HepG2 (cell line): ENCODE measurements around the gene DBNDD2. TPM values are rescaled to one million over a fixed set of nuclear protein-coding genes. Genes with fewer than 3 reads are reported as not detected.

Experiments used
- ARNTL ChIP-seq: sonication (generic); formaldehyde crosslinking; IDR thresholded peaks from 2 replicates; pipeline ENCODE4 v1.4.0; 2020; ENCODE audit warnings: mild to moderate bottlenecking, missing genetic modification reagents
- DRAP1 ChIP-seq: IDR thresholded peaks from 2 replicates; pipeline ENCODE4 v1.6.1; 2016; ENCODE audit warnings: missing genetic modification reagents, missing compliant biosample characterization
- ELF4 ChIP-seq: sonication (generic); formaldehyde crosslinking; IDR thresholded peaks from 2 replicates; pipeline ENCODE4 v1.5.0; 2020; ENCODE audit warnings: missing genetic modification reagents, mild to moderate bottlenecking, moderate library complexity, borderline replicate concordance
- FOSL1 ChIP-seq: sonication (generic); formaldehyde crosslinking; IDR thresholded peaks from 2 replicates; pipeline ENCODE4 v1.9.0; 2021; ENCODE audit warnings: missing genetic modification reagents, borderline replicate concordance
- FUBP1 ChIP-seq: sonication (generic); formaldehyde crosslinking; IDR thresholded peaks from 2 replicates; pipeline ENCODE4 v1.5.1; 2020; ENCODE audit warnings: missing genetic modification reagents, mild to moderate bottlenecking, borderline replicate concordance
- ISX ChIP-seq: sonication (generic); formaldehyde crosslinking; conservative IDR thresholded peaks from 2 replicates; pipeline ENCODE4 v1.5.0; 2020; ENCODE audit warnings: missing genetic modification reagents
- MIER3 ChIP-seq: IDR thresholded peaks from 2 replicates; pipeline ENCODE4 v1.6.1; 2016; ENCODE audit warnings: missing compliant biosample characterization, borderline replicate concordance
- MZF1 ChIP-seq: sonication (generic); formaldehyde crosslinking; IDR thresholded peaks from 2 replicates; pipeline ENCODE4 v1.8.1; 2023; ENCODE audit warnings: mild to moderate bottlenecking, missing genetic modification reagents, borderline replicate concordance
- PHF5A ChIP-seq: IDR thresholded peaks from one replicate; pipeline ENCODE4 v1.6.1; 2018; ENCODE audit warnings: low read depth, missing genetic modification reagents; ENCODE audit not compliant: unreplicated experiment
- POLR2AphosphoS2 ChIP-seq: IDR thresholded peaks from 2 replicates; pipeline ENCODE4 v1.6.1; 2011; ENCODE audit warnings: low read depth, low read length, improper control_type of control experiment
- SOX6 ChIP-seq, 2 experiments: fragments of 450-650 bp in 1 of 2; sonication (generic) in 1 of 2; formaldehyde crosslinking in 1 of 2; IDR thresholded peaks; 2 replicates each; pipeline versions ENCODE4 v1.4.0 to v1.6.1; 2017 to 2020; ENCODE audit warnings: antibody characterized with exemption in 1 of 2, mild to moderate bottlenecking in 1 of 2, missing genetic modification reagents in 1 of 2
- TBL1XR1 ChIP-seq: fragments of 150-350 bp; IDR thresholded peaks from 2 replicates; pipeline ENCODE4 v1.6.1; 2014; ENCODE audit warnings: borderline replicate concordance, low read length; ENCODE audit not compliant: partially characterized antibody
- TBX2 ChIP-seq: sonication (generic); formaldehyde crosslinking; IDR thresholded peaks from 2 replicates; pipeline ENCODE4 v1.5.0; 2020; ENCODE audit warnings: missing genetic modification reagents, mild to moderate bottlenecking, borderline replicate concordance
- TEF ChIP-seq: sonication (generic); formaldehyde crosslinking; IDR thresholded peaks from 2 replicates; pipeline ENCODE4 v1.5.0; 2020; ENCODE audit warnings: missing genetic modification reagents
- THAP8 ChIP-seq: sonication (generic); formaldehyde crosslinking; IDR thresholded peaks from 2 replicates; pipeline ENCODE4 v1.5.1; 2020; ENCODE audit warnings: missing genetic modification reagents, mild to moderate bottlenecking, borderline replicate concordance
- TMF1 ChIP-seq: sonication (generic); formaldehyde crosslinking; IDR thresholded peaks from 2 replicates; pipeline ENCODE4 v1.8.1; 2022; ENCODE audit warnings: low read depth, missing genetic modification reagents
- TSC22D2 ChIP-seq: sonication (generic); formaldehyde crosslinking; IDR thresholded peaks from 2 replicates; pipeline ENCODE4 v1.5.1; 2020; ENCODE audit warnings: missing genetic modification reagents, mild to moderate bottlenecking, borderline replicate concordance
- ZFAT ChIP-seq: sonication (generic); formaldehyde crosslinking; conservative IDR thresholded peaks from 2 replicates; pipeline ENCODE4 v1.8.1; 2023; ENCODE audit warnings: missing genetic modification reagents, inconsistent platforms
- ZMAT3 ChIP-seq: sonication (generic); formaldehyde crosslinking; conservative IDR thresholded peaks from 2 replicates; pipeline ENCODE4 v1.7.0; 2021; ENCODE audit warnings: missing genetic modification reagents
- ZNF160 ChIP-seq: sonication (generic); formaldehyde crosslinking; IDR thresholded peaks from 2 replicates; pipeline ENCODE4 v1.8.0; 2022; ENCODE audit warnings: mild to moderate bottlenecking, inconsistent platforms, missing genetic modification reagents
- ZNF260 ChIP-seq: sonication (generic); formaldehyde crosslinking; IDR thresholded peaks from 2 replicates; pipeline ENCODE4 v1.4.0; 2020; ENCODE audit warnings: missing genetic modification reagents, low read depth, mild to moderate bottlenecking, borderline replicate concordance
- ZNF7 ChIP-seq: IDR thresholded peaks from 2 replicates; pipeline ENCODE4 v1.6.1; 2016; ENCODE audit warnings: missing biosample characterization, missing genetic modification reagents
- ZNF770 ChIP-seq: sonication (generic); formaldehyde crosslinking; IDR thresholded peaks from 2 replicates; pipeline ENCODE4 v1.5.0; 2020; ENCODE audit warnings: mild to moderate bottlenecking, missing genetic modification reagents
- ZNF780A ChIP-seq: sonication (generic); formaldehyde crosslinking; IDR thresholded peaks from 2 replicates; pipeline ENCODE4 v1.8.0; 2022; ENCODE audit warnings: mild to moderate bottlenecking, missing genetic modification reagents, moderate library complexity
- polyA plus RNA-seq, 8 experiments: library from polyadenylated mRNA; depleted of rRNA in 3 of 8; stranded (reverse) in 7 of 8; unstranded in 1 of 8; fragments of >200 nt; fragmentation: Illumina TruSeq in 4 of 8; extraction: Trizol in 4 of 8; gene quantifications; 2 replicates each; pipeline versions ENCODE4 v1.2.1 to v1.2.3, GENCODE V29; 2011 to 2016; ENCODE audit warnings: low read depth in 4 of 8, missing spikeins in 1 of 8, mixed read lengths in 1 of 8; ENCODE audit not compliant: insufficient read depth in 1 of 8
- total RNA-seq, 5 experiments: library from RNA; depleted of rRNA; stranded (reverse); fragments of >200 nt; fragmentation: Illumina TruSeq; extraction: Trizol; gene quantifications; 2 replicates each; pipeline ENCODE4 v1.2.3, GENCODE V29; 2016; ENCODE audit warnings: low read depth in 1 of 5

The DBNDD2 gene
- total and polyA plus RNA-seq, 2 of the 13 experiments (the other 11 are each of a cell fraction or from before 2014, with no cell fraction given) = 16.7 to 47.6 TPM

GRCh38 chr20:45436732-45437485 lies 28.8 kb downstream of the DBNDD2 start (continued):
- TF ChIP-seq FUBP1 (CRISPR knock-in tag) (peak; percentile 73; the same call in 1 of the 2 replicates), PHF5A (peak; percentile 87), ZNF260 (CRISPR knock-in tag) (no peak), MIER3 (CRISPR knock-in tag) (peak; percentile 44; the same call in 1 of the 2 replicates), SOX6 (IDR thresholded peaks at IDR 0.05) (no peak), SOX6 (CRISPR knock-in tag; IDR thresholded peaks at IDR 0.05) (peak; percentile 76), POLR2AphosphoS2 (no peak), DRAP1 (CRISPR knock-in tag) (peak; percentile 78; the same call in 1 of the 2 replicates), ZFAT (no peak), ZNF160 (CRISPR knock-in tag) (no peak), TMF1 (CRISPR knock-in tag) (peak; percentile 70; the same call in 1 of the 2 replicates), ZNF780A (CRISPR knock-in tag) (no peak), ZMAT3 (CRISPR knock-in tag) (peak; percentile 88), THAP8 (CRISPR knock-in tag) (no peak), ISX (no peak), ZNF770 (no peak), MZF1 (CRISPR knock-in tag) (no peak; the same call in 1 of the 2 replicates), ELF4 (CRISPR knock-in tag) (no peak), TBX2 (CRISPR knock-in tag) (peak; percentile 78), TEF (CRISPR knock-in tag) (no peak), FOSL1 (CRISPR knock-in tag) (no peak), TSC22D2 (CRISPR knock-in tag) (peak; percentile 92; the same call in 1 of the 2 replicates), TBL1XR1 (peak; percentile 57), ARNTL (peak; percentile 63), ZNF7 (CRISPR knock-in tag) (no peak)
